ENCODE measurements around the gene SRGN. TPM values are rescaled to one million over a fixed set of nuclear protein-coding genes. Genes with fewer than 3 reads are reported as not detected.
A peak's percentile ranks its signal among the peaks of the same experiment; 100 is the strongest.

The SRGN gene
- total and polyA plus RNA-seq, 2 donors (not counting 1 experiment from before 2014, with no cell fraction given), result 47.3 to 52.3 TPM

DNA sequence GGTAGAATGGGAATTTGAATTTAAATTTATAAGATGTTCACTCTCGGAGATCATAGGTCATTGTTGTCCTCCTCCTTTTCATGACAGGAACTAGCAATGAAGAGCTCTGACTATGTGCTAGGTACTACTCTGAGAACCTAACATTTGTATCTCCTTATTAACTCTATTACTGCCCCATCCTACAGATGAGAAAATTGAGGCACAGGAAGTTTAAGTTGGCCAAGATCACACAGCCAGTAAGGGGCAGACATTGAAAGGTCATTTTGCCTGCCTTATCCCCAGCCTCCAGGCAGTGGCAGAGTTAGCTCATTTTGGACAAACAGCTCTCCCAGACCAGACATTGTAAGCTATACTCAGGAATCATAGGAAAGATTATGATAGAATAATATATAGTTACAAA lies 6.0 kb downstream of the SRGN start:
- no peak overlapping the region for H3K9ac ChIP-seq (ENCODE audit: low read length)
- H2AFZ ChIP-seq (ENCODE audit: insufficient read depth, low read depth, low read length, poor library complexity, severe bottlenecking), result peak overlapping the region; percentile 37
- CTCF ChIA-PET, result interaction anchor here (0.7 to 11.8 kb wide), 23 partner anchors 8 to 299 kb away, joined by 3 to 197 read pairs (median 4); partner anchors contain the start of gene DDX21
- POLR2A ChIA-PET, result no interaction called here
- H3K27me3 ChIP-seq (replicated peaks in 1 of 4; ENCODE audit: control extremely low read depth in 1 of 4, control insufficient read depth in 3 of 4, insufficient read depth in 4 of 4, low read length in 3 of 4), result no peaks in the 10 kb centered on the region
- DNase-seq (no peak), ATAC-seq (ENCODE audit: low read depth) (no peak)
- H4K20me1 ChIP-seq (ENCODE audit: control insufficient read depth, insufficient read depth, low read length, poor library complexity, severe bottlenecking), result no peaks in the 10 kb centered on the region
- Mint-ChIP-seq H3K27ac (no peak overlapping the region), H3K9me3 (ENCODE audit: insufficient read depth) (no peaks in the 10 kb centered on the region), H3K4me3 (no peak overlapping the region), H3K27me3 (no peaks in the 10 kb centered on the region), H3K4me1 (peaks cover 34% of the 10 kb centered on the region)
- H3K27ac ChIP-seq (ENCODE audit: low read length in 2 of 2), result no peak overlapping the region
- intact Hi-C loops (cut with micrococcal nuclease), result loop anchor here (1.0 to 10.0 kb wide), 6 partner anchors 29 to 369 kb away; partner anchors contain the start of genes CCAR1 and KIFBP
- peaks cover 59% of the 10 kb centered on the region for H3K79me2 ChIP-seq (ENCODE audit: control insufficient read depth, insufficient read depth, low read length)
- TF ChIP-seq EZH2 (IDR thresholded peaks at IDR 0.05; ENCODE audit: borderline replicate concordance, insufficient read depth, low read depth, low read length, poor library complexity, severe bottlenecking), result no peak
- TF ChIP-seq, protein P1, sequence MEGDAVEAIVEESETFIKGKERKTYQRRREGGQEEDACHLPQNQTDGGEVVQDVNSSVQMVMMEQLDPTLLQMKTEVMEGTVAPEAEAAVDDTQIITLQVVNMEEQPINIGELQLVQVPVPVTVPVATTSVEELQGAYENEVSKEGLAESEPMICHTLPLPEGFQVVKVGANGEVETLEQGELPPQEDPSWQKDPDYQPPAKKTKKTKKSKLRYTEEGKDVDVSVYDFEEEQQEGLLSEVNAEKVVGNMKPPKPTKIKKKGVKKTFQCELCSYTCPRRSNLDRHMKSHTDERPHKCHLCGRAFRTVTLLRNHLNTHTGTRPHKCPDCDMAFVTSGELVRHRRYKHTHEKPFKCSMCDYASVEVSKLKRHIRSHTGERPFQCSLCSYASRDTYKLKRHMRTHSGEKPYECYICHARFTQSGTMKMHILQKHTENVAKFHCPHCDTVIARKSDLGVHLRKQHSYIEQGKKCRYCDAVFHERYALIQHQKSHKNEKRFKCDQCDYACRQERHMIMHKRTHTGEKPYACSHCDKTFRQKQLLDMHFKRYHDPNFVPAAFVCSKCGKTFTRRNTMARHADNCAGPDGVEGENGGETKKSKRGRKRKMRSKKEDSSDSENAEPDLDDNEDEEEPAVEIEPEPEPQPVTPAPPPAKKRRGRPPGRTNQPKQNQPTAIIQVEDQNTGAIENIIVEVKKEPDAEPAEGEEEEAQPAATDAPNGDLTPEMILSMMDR (IDR thresholded peaks at IDR 0.05), result no peak
- no peaks in the 10 kb centered on the region for H3K36me3 ChIP-seq (replicated peaks in 1 of 2; ENCODE audit: control extremely low read depth in 1 of 2, control insufficient read depth in 1 of 2, extremely low read depth in 1 of 2, insufficient read depth in 2 of 2, low read length in 1 of 2)
- peaks cover 29 to 33% of the 10 kb centered on the region in 2 donors for H3K4me1 ChIP-seq (ENCODE audit: control insufficient read depth in 2 of 2, insufficient read depth in 2 of 2, low read length in 2 of 2)
- WGBS (ENCODE audit: insufficient coverage), result 100% methylated on average over 1 of the region's 1 CpG
- H3K9me3 ChIP-seq (ENCODE audit: control extremely low read depth in 1 of 3, control insufficient read depth in 2 of 3, insufficient read depth in 1 of 3, low read length in 2 of 3), result no peaks in the 10 kb centered on the region
- no peak overlapping the region for H3K4me2 ChIP-seq (replicated peaks; ENCODE audit: low read depth, low read length, poor library complexity, severe bottlenecking)
- H3K4me3 ChIP-seq (ENCODE audit: control extremely low read depth in 1 of 5, extremely low read depth in 1 of 5, insufficient read depth in 1 of 5, low read depth in 2 of 5, low read length in 4 of 5), result no peak overlapping the region

GRCh38 chr10:69096045-69096444 lies 8.1 kb downstream of the SRGN start:
- H3K9ac ChIP-seq (ENCODE audit: low read length), result no peak overlapping the region
- peaks cover 0 to 10% of the 10 kb centered on the region in 2 experiments for H3K36me3 ChIP-seq (replicated peaks in 1 of 2; ENCODE audit: control extremely low read depth in 1 of 2, control insufficient read depth in 1 of 2, extremely low read depth in 1 of 2, insufficient read depth in 2 of 2, low read length in 1 of 2)
- H3K9me3 ChIP-seq (ENCODE audit: control extremely low read depth in 1 of 3, control insufficient read depth in 2 of 3, insufficient read depth in 1 of 3, low read length in 2 of 3), result no peaks in the 10 kb centered on the region
- Mint-ChIP-seq H3K4me1 (peaks cover 14% of the 10 kb centered on the region), H3K27ac (no peak overlapping the region), H3K9me3 (ENCODE audit: insufficient read depth) (no peaks in the 10 kb centered on the region), H3K4me3 (no peak overlapping the region), H3K27me3 (no peaks in the 10 kb centered on the region)
- H3K4me1 ChIP-seq (ENCODE audit: control insufficient read depth in 2 of 2, insufficient read depth in 2 of 2, low read length in 2 of 2), result peaks cover 9 to 13% of the 10 kb centered on the region in 2 donors
- no peaks in the 10 kb centered on the region for H4K20me1 ChIP-seq (ENCODE audit: control insufficient read depth, insufficient read depth, low read length, poor library complexity, severe bottlenecking)
- no peak overlapping the region for H2AFZ ChIP-seq (ENCODE audit: insufficient read depth, low read depth, low read length, poor library complexity, severe bottlenecking)
- ATAC-seq (ENCODE audit: low read depth) (no peak), DNase-seq (no peak)
- H3K27me3 ChIP-seq (replicated peaks in 1 of 4; ENCODE audit: control extremely low read depth in 1 of 4, control insufficient read depth in 3 of 4, insufficient read depth in 4 of 4, low read length in 3 of 4), result no peaks in the 10 kb centered on the region
- ChIA-PET POLR2A (interaction anchor here (0.6 kb wide), 1 partner anchor 8 kb away, joined by 8 read pairs; the partner anchor contains the start of gene SRGN), CTCF (interaction anchor here (1.4 to 11.8 kb wide), 5 partner anchors 16 to 140 kb away, joined by 5 to 197 read pairs (median 12); partner anchors contain the start of gene DDX21)
- H3K79me2 ChIP-seq (ENCODE audit: control insufficient read depth, insufficient read depth, low read length), result peaks cover 47% of the 10 kb centered on the region
- intact Hi-C loops (cut with micrococcal nuclease), result loop anchor here (10.0 kb wide), 1 partner anchor 371 kb away; the partner anchor contains the start of gene CCAR1
- no peak overlapping the region for H3K4me3 ChIP-seq (ENCODE audit: control extremely low read depth in 1 of 5, extremely low read depth in 1 of 5, insufficient read depth in 1 of 5, low read depth in 2 of 5, low read length in 4 of 5)
- TF ChIP-seq, protein P1 (IDR thresholded peaks at IDR 0.05), result no peak
- no peak for TF ChIP-seq EZH2 (IDR thresholded peaks at IDR 0.05; ENCODE audit: borderline replicate concordance, insufficient read depth, low read depth, low read length, poor library complexity, severe bottlenecking)
- no CpG with 5 or more reads among the region's 2 CpGs for WGBS (ENCODE audit: insufficient coverage)
- H3K27ac ChIP-seq (ENCODE audit: low read length in 2 of 2), result no peak overlapping the region
- no peak overlapping the region for H3K4me2 ChIP-seq (replicated peaks; ENCODE audit: low read depth, low read length, poor library complexity, severe bottlenecking)
